Measurements from ENCODE around the gene XAGE1A. TPM values are rescaled to one million over a fixed set of nuclear protein-coding genes. Genes with fewer than 3 reads are reported as not detected.

Gene XAGE1A
- total RNA-seq, 2 donors from 2014 or later = not detected

Other genes starting within 250 kb of the XAGE1A start
- gene XAGE2, start 126.8 kb upstream of the XAGE1A start, total RNA-seq = not detected
- gene XAGE1B, start 21.3 kb downstream of the XAGE1A start, total RNA-seq = not detected
- gene SSX7, start 159.1 kb downstream of the XAGE1A start, total RNA-seq = not detected
- not detected for gene SSX2, start 211.4 kb downstream of the XAGE1A start, total RNA-seq

All from thoracic aorta (tissue), 2 donors.